Natural killer cell (primary cell): Measurements from ENCODE around the gene IKZF5. TPM values are rescaled to one million over a fixed set of nuclear protein-coding genes. Genes with fewer than 3 reads are reported as not detected.
A peak's percentile ranks its signal among the peaks of the same experiment; 100 is the strongest.

Source experiments
- ATAC-seq, 3 donors: fragments of 150-1000 bp in 2 of 3; fragments of 200-7000 bp in 1 of 3; cut with Tn5 transposase; 1 replicate in 1 of 3; 2 replicates in 2 of 3; pipeline ENCODE4 v1.10.0; 2021; ENCODE audit warnings: mild to moderate bottlenecking in 2 of 3, moderate library complexity in 2 of 3
- DNase-seq, 2 donors: peaks; one replicate each; pipeline versions ENCODE4 v3.0.0 to v3.0.0-alpha.2; 2013 to 2021; ENCODE audit warnings: mixed read lengths in 1 of 2
- H3K27ac ChIP-seq: one replicate; pipeline ENCODE4 v1.5.1; 2013; ENCODE audit warnings: mild to moderate bottlenecking, low read length
- H3K27me3 ChIP-seq: one replicate; pipeline ENCODE4 v1.6.1; 2013; ENCODE audit warnings: low read length; ENCODE audit not compliant: control insufficient read depth, insufficient read depth
- H3K36me3 ChIP-seq: one replicate; pipeline ENCODE4 v1.6.1; 2013; ENCODE audit warnings: low read length; ENCODE audit not compliant: control insufficient read depth, insufficient read depth
- H3K4me1 ChIP-seq: one replicate; pipeline ENCODE4 v1.6.1; 2013; ENCODE audit warnings: low read length; ENCODE audit not compliant: control insufficient read depth, insufficient read depth
- H3K4me3 ChIP-seq: one replicate; pipeline ENCODE4 v1.5.1; 2013; ENCODE audit warnings: low read length
- H3K9me3 ChIP-seq: one replicate; pipeline ENCODE4 v1.6.1; 2013; ENCODE audit warnings: low read length; ENCODE audit not compliant: control insufficient read depth, insufficient read depth
- H3K27ac Mint-ChIP-seq, 2 donors: one replicate each; pipeline ENCODE4 v1.8.0; 2022; ENCODE audit warnings: mild to moderate bottlenecking in 2 of 2, mixed read lengths in 2 of 2, moderate library complexity in 1 of 2
- H3K27me3 Mint-ChIP-seq, 2 donors: one replicate each; pipeline ENCODE4 v1.8.0; 2022; ENCODE audit warnings: low read depth in 2 of 2, mixed read lengths in 2 of 2
- H3K36me3 Mint-ChIP-seq: one replicate; pipeline ENCODE4 v1.8.0; 2022; ENCODE audit warnings: mixed read lengths
- H3K4me1 Mint-ChIP-seq, 2 donors: one replicate each; pipeline ENCODE4 v1.8.0; 2022; ENCODE audit warnings: mixed read lengths in 2 of 2
- H3K4me3 Mint-ChIP-seq: one replicate; pipeline ENCODE4 v1.8.0; 2022; ENCODE audit warnings: mild to moderate bottlenecking, moderate library complexity, mixed read lengths
- H3K9me3 Mint-ChIP-seq, 2 donors: one replicate each; pipeline ENCODE4 v1.8.0; 2022; ENCODE audit warnings: mixed read lengths in 2 of 2
- CTCF ChIP-seq: fragments of 200-600 bp; IDR thresholded peaks from one replicate; pipeline ENCODE4 v1.8.0; 2022; ENCODE audit warnings: antibody characterized with exemption
- whole genome bisulfite sequencing: methylation state at CpG from one replicate; pipeline ENCODE4 v1.1.7; 2013; ENCODE audit warnings: missing lambda C conversion rate; ENCODE audit not compliant: insufficient coverage; 5-methylcytosine and 5-hydroxymethylcytosine counted together
- intact Hi-C: fragments of 100-400 bp; cut with micrococcal nuclease; formaldehyde crosslinking; loops from one replicate; pipeline ENCODE4 v1.14.2; 2022
- total RNA-seq, 4 donors: library from RNA; stranded (reverse); fragments of 120-200 nt in 1 of 4; gene quantifications; one replicate each; pipeline versions ENCODE4 v1.2.3 to v1.2.4, GENCODE V29; 2013 to 2022

IKZF5 gene
- total RNA-seq, 3 donors from 2014 or later (not counting 1 experiment from before 2014, with no cell fraction given): 40.3 to 65.0 (median 51.8) TPM

- Histone ChIP-seq H3K4me1 (peaks cover 8% of the 10 kb centered on the region), H3K4me3 (no peak overlapping the region), H3K9me3 (no peaks in the 10 kb centered on the region), H3K27me3 (no peaks in the 10 kb centered on the region), H3K36me3 (peaks cover 22% of the 10 kb centered on the region), H3K27ac (peak overlapping the region; percentile 5)
- no peak for TF ChIP-seq CTCF
- no peaks in the 10 kb centered on the region for H3K36me3 Mint-ChIP-seq
- intact Hi-C loops: no loop called here
- WGBS: 39% methylated on average over 16 of the region's 18 CpGs
- peak overlapping the region; percentile 67 for H3K4me3 Mint-ChIP-seq
- H3K27ac Mint-ChIP-seq: peak overlapping the region; percentile 39 to 41
- H3K27me3 Mint-ChIP-seq: no peaks in the 10 kb centered on the region
- H3K9me3 Mint-ChIP-seq: no peaks in the 10 kb centered on the region
- ATAC-seq (peak in 1 of 3 donors; percentile 40), DNase-seq (no peak)
- peaks cover 10 to 18% of the 10 kb centered on the region in 2 donors for H3K4me1 Mint-ChIP-seq
Measured at GRCh38 chr10:123038782-123039631, 30.4 kb upstream of the IKZF5 start.

DNA sequence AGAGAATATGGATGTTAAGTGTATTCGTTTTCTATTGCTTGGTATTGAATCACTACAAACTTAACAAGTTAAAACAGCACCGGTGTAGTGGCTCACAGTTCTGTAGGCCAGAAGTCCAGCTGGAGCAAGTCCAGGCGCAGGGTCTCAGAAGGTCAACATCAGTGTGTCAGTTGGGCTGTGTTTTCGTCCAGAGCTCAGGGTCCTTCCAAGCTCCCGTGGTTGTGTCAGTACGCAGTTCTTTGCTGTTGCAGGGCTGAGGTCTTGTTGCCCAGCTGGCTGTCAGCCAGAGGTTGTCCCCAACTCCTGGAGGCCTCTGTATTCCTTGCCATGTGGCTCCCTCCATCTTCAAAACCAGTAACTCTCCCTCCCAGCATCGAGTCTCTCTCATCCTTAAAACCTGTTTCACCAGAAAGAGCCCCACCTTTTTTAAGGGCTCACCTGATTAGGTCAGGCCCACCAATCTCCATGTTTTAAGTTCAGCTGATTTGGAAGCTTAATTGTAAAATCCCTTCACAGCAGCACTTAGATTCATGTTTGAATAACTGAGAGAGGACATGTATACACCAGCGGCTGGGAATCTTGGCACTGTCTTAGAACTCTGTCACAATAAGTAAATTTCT lies 27.0 kb upstream of the IKZF5 start:
- no peaks in the 10 kb centered on the region for H3K27me3 ChIP-seq
- Mint-ChIP-seq H3K4me3 (no peak overlapping the region), H3K27me3 (no peaks in the 10 kb centered on the region), H3K27ac (no peak overlapping the region), H3K4me1 (peaks cover 10% of the 10 kb centered on the region in 2 donors), H3K36me3 (no peaks in the 10 kb centered on the region), H3K9me3 (no peaks in the 10 kb centered on the region)
- intact Hi-C loops: no loop called here
- no peak overlapping the region for H3K27ac ChIP-seq
- peaks cover 16% of the 10 kb centered on the region for H3K36me3 ChIP-seq
- TF ChIP-seq CTCF: no peak
- DNase-seq (no peak), ATAC-seq (no peak)
- peaks cover 8% of the 10 kb centered on the region for H3K4me1 ChIP-seq
- WGBS: 91% methylated on average over 7 of the region's 8 CpGs
- no peaks in the 10 kb centered on the region for H3K9me3 ChIP-seq
- no peak overlapping the region for H3K4me3 ChIP-seq

DNA sequence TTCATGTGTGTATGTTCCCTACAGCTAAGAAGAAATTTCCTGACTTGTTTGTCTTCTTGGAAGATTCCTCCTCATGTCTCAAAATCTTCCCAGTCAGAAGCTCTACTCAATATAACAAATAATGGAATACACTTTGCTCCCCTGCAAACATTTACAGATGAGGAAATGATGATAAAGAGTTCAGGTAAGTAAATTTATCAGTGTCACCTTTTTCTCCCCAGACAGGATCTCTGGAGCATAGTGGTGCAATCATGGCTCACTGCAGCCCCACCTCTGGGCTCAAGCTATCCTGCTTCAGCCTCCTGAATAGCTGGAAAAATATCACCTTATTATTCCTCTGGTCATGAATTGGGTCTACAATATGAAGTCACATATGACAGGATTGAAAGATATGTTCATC lies 25.7 kb upstream of the IKZF5 start:
- Mint-ChIP-seq H3K4me3 (no peak overlapping the region), H3K27ac (no peak overlapping the region)

More for the DNA sequence above, 25.7 kb upstream of the IKZF5 start:
- Histone ChIP-seq H3K4me3 (no peak overlapping the region), H3K4me1 (peaks cover 7% of the 10 kb centered on the region), H3K27ac (no peak overlapping the region), H3K27me3 (no peaks in the 10 kb centered on the region), H3K9me3 (no peaks in the 10 kb centered on the region), H3K36me3 (peaks cover 16% of the 10 kb centered on the region)
- H3K4me1 Mint-ChIP-seq: peaks cover 9 to 11% of the 10 kb centered on the region in 2 donors
- H3K27me3 Mint-ChIP-seq: no peaks in the 10 kb centered on the region
- DNase-seq (no peak), ATAC-seq (no peak)
- no peak for TF ChIP-seq CTCF
- intact Hi-C loops: no loop called here
- H3K36me3 Mint-ChIP-seq: no peaks in the 10 kb centered on the region
- no peaks in the 10 kb centered on the region for H3K9me3 Mint-ChIP-seq
